HG03025 (cell line): ENCODE results near the gene ENTHD1.
"Not testable (repeated sequence)": the region's sequence is repeated elsewhere in the genome, so short reads cannot be mapped to it uniquely, and the experiment has no call there.

Source experiments
- ATAC-seq: cut with Tn5 transposase; IDR thresholded peaks from one replicate; pipeline ENCODE4 v1.9.1; 2021; ENCODE audit warnings: mild to moderate bottlenecking, moderate library complexity; ENCODE audit not compliant: unreplicated experiment, low FRiP score

The ENTHD1 gene

DNA sequence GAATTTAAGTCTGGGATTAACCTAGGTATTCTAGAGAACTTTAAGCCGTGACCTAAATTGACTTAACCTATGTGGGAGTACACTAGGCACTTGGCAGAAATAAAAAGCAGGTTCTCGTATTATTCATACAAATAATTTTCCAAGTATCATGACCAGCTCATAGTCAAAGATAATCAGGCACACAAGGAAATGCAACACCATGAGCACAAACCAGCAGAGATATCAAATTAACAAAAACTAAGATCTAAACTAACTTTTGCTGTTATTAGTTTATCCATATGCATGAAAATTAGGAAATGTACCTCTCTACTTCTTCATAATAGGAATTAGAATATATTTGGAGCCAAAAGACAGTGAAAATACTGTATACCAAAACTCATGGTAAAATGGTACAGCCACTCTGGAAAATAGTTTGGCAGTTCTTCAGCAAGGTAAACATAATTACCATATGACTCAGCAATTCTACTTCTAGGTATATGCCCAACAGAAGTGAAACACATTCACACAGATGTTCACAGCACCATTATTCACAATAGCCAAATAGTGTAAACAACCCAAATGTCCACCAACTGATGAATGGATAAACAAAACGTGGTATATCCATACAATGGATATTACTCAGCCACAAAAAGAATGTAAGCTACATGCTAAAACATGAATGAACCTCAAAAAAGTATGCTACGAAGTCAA, 154.1 kb downstream of the ENTHD1 start:
- ATAC-seq = no peak

DNA sequence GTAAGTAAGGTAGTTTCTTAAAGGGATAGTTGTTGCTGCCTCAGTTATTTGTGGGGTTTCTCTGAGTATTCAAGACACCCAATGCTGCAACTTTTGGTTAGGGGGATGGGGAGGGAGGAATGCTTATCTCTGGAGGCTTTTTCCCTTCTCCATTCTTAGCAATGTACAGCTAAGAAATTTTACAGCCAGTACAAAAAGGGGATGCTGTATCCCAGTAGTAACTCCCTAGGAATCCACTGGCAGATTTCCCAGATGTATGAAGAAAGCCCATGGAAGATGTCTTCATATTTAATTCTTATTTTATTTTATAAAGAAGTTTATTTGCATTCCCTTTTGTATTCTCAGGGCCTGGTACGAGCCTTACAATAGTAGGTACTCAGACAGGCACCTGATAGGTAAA, 154.8 kb downstream of the ENTHD1 start:
- ATAC-seq = no peak

GRCh38 chr22:39735776-39736175, 157.8 kb downstream of the ENTHD1 start:
- ATAC-seq = no peak

GRCh38 chr22:39734866-39735265, 158.7 kb downstream of the ENTHD1 start:
- ATAC-seq = no peak

GRCh38 chr22:39734046-39734445, 159.5 kb downstream of the ENTHD1 start:
- ATAC-seq = not testable (repeated sequence)

DNA sequence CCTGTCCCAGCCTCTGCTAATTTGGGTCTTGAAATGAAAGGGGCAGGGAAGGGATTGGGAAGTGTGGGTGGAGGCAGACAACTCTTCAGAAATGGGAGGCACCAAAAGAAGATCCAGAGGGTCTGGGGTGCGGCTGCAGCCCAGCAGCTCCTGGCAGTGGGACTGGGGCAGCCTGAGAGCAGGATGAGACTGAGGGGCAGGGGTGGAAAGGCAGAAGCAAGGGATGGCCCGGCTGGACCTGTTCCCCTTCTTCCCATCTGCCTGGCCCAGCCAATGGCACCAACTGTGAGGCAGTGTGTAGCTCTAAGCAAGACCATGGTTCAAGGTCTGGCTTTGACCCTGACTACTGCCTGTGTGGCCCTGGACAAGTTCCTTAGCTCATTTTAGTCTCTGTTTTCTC, 160.4 kb downstream of the ENTHD1 start:
- ATAC-seq = no peak

- no peak for ATAC-seq
These were observed 160.9 kb downstream of the ENTHD1 start for GRCh38 chr22:39732625-39733024.

GRCh38 chr22:39731881-39732555, 161.5 kb downstream of the ENTHD1 start:
- no peak for ATAC-seq

GRCh38 chr22:39731481-39731880, 162.1 kb downstream of the ENTHD1 start:
- ATAC-seq = no peak

DNA sequence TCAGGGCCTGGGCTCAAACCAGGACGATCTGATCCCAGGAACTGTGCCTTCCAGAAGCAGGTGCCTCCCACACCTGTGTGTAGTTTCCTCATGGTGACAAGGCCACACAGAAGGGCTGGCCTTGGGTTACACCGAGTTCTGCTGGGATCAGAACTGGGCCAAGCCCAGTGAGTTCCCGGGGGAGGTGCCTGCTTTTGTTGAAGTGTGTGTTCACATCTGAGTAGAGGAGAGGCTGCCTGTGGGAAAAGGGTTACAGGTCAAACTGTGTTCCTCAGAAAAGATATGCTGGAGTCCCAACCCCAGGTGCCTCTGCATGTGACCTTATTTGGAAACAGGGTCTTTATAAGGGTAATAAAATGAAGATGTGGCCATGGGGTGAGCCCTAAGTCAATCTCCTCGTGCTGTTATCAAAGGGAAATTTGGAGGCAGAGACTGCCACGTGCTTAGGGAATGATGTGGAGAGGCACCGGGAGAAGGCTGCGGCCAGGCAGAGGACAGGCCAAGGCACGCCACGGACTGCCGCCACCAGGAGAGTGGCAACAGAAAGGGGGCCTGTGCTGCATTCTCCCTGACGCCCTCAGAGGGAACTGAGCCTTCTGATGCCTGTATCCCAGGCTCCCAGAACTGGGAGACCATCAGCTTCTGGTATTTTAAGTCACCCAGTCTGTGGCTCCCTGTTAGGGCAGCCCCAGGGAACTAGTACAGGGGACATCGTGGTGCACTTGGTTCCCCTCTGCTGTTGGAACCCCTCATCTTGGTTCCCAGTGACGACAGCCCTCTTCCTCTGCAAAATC, 164.2 kb downstream of the ENTHD1 start:
- no peak for ATAC-seq

GRCh38 chr22:39728236-39728860, 165.2 kb downstream of the ENTHD1 start:
- no peak for ATAC-seq

GRCh38 chr22:39727541-39727940, 166.0 kb downstream of the ENTHD1 start:
- no peak for ATAC-seq

DNA sequence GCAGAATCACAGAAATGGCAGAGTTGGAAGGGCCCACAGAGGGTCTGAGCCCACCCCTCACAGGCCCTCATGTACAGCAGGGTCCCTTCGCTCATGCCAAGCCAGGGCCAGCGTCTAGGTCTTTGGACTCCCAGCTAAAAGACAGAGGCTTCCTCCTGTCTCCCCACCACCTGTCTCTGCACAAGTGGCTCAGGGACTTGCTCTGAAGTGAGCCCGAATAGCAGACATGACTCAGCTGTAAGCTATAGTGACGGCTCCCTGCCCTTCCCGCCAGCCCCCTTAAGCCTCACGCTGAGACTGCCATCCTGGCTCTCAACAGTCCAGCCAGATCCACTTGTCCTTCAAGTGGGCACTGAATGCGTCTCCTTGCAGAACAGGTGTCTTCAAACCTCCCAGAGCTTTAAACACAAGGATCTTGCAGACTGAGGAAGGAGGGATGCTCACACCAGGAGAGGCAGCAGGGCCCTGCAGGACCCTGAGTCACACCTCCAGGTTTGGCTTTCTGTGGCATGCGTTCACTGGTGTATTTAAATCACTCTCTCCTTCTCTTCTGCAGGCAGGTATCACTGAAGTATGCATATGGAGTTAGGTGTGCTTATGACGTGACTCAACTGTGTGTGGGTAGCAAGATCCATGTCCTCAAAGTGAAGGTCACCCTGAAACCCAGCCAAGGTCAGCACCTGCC, 168.1 kb downstream of the ENTHD1 start:
- no peak for ATAC-seq

- no peak for ATAC-seq
These were observed 168.7 kb downstream of the ENTHD1 start for GRCh38 chr22:39724857-39725256.

DNA sequence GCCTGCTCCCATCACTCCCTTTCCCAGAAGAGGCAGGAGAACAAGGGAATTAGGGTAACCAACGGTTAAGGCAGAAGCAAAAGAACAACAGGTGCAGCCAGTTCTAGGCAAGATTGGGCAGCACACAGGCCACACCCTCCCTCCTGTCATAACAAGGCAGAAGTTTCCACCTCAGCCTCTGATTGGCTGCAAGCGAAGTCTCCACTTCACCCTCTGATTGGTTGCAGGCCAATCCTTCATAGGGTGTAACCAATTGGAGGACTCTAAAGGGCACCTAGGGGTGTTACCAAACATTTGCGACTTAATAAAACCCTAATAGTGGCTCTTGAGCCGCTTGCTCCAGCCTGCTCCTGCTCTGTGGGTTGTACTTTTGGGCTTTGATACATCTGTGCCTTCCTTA, 169.2 kb downstream of the ENTHD1 start:
- no peak for ATAC-seq

GRCh38 chr22:39723899-39724351, 169.6 kb downstream of the ENTHD1 start:
- no peak for ATAC-seq

GRCh38 chr22:39723463-39723862, 170.1 kb downstream of the ENTHD1 start:
- no peak for ATAC-seq

GRCh38 chr22:39722501-39722900, 171.1 kb downstream of the ENTHD1 start:
- no peak for ATAC-seq

DNA sequence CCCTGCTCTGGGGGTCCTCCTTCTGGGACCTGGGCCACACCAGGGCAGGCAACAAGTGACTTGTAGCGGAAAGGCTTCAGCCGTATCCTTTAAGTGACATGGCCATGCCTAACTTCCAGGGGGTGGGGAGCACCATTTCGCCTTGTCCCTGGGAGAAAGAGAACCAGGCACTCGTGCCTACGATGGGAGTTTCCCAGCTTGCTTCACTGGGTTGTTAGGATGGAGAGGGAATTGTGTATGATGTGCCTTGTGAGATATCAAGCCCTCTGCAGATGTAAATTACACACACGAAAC, 171.6 kb downstream of the ENTHD1 start:
- ATAC-seq = no peak

- no peak for ATAC-seq
These were observed 172.1 kb downstream of the ENTHD1 start for GRCh38 chr22:39721206-39722031.
